PFSK-1 (cell line): Measurements from ENCODE around the gene COLQ.

Experiments used
- POLR2AphosphoS5 ChIP-seq: IDR thresholded peaks from 2 replicates; pipeline ENCODE4 v1.6.1; 2012; ENCODE audit warnings: low read depth, mild to moderate bottlenecking, control low read depth, low read length, moderate library complexity
- SIN3A ChIP-seq: IDR thresholded peaks from 2 replicates; pipeline ENCODE4 v1.6.1; 2012; ENCODE audit warnings: mild to moderate bottlenecking, low read length, moderate library complexity, borderline replicate concordance; ENCODE audit not compliant: insufficient read depth

DNA sequence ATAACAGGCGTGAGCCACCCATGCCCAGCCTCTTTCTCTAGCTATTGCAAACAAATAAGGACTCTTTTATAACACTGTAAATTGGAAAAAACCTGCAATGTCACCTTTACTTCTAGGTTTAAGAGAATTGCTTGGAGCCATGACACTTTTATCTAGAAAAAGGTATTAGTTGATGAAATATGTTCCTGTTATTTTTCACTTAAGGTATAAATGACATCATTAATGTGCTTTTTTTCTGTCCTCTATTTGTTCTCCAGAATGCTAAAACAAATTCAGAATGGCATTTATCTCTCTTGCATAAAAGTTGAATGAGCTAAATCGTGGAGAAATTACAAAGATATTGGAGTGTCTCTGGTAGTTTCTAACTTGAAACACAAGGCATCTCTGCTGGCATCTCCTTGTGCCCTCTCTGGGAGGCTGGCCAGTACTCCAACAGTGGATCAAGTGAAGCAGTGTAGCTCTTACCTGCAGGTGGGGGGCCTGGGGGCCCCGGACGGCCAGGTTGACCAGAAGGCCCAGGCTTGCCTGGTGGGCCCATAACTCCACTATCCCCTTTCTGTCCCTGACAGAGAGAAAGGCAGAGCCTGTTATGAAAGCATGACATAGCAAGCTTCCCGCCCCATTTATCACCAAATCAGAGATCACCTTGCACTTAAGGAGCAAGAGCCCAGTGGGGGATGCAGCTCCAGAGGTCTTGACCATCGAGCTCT lies 55.5 kb downstream of the COLQ start:
- no peak for TF ChIP-seq SIN3A
- no peak for TF ChIP-seq POLR2AphosphoS5
